ENCODE measurements around the gene KCND2. TPM values are rescaled to one million over a fixed set of nuclear protein-coding genes. Genes with fewer than 3 reads are reported as not detected.

Gene KCND2
- total RNA-seq, 4 donors from 2014 or later, result under 0.01 to 1.3 (median 0.59) TPM; not detected in 1

DNA sequence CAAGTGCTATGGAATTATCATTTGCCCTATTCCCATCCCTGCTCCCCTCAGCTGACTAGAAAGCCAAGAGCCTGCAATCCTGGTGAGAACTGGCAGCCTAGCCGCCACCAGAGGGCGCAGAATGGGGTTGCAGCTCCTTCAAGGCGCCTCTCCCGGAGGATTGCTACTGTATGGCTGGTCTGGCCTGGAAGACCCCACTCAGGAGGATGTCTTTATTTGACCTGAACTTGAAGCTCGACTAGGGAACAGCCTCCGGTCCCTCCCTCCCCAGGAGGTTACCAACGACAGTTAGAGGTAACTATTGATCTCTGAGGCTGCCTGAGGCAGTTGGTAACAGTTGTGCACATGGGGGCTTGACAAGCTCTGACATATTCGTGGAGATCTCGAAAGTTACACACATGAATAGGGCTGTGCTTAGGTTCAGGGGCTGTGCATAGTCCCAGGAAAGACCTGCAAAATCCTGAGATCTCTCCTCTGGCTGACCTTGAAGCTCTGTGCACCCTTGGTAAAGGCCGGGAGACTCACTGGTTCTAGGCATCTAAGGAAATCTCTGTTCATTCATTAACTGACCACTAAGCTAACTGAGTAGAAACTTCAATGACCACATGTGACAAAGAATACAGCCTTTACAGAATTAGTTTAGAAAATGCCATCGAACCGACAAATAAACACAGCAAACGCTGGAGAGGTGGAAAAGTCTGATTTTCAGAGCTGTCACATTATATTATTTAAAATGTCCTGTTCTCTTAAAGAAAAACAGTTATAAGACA lies 519.3 kb downstream of the KCND2 start:
- DNase-seq (ENCODE audit: low spot score in 2 of 2), result peak; percentile 28 to 70
- Histone ChIP-seq H3K4me1 (peaks cover 0 to 6% (median 0%) of the 10 kb centered on the region in 4 donors), H3K27ac (no peak overlapping the region)

DNA sequence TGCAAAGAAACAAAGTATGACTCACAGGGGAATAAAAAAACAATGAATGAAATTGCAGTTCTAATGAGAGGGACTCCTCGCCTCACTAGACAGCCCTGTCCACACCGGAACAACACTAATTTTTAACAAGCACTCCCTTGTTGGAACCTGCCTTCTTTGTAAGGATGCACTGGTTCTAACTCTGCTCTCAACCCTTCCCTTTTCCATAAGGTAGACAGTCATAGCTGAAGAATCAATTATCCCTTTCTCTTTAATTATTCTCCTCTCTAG lies 519.8 kb downstream of the KCND2 start:
- Histone ChIP-seq H3K9me3 (peaks cover 0 to 7% (median 0%) of the 10 kb centered on the region in 4 donors), H3K4me3 (no peak overlapping the region), H3K27me3 (no peaks in the 10 kb centered on the region), H3K27ac (no peak overlapping the region), H3K36me3 (no peaks in the 10 kb centered on the region), H3K4me1 (peaks cover 0 to 6% (median 0%) of the 10 kb centered on the region in 4 donors)
- no peak for DNase-seq (ENCODE audit: low spot score in 2 of 2)
- 87 to 88% methylated on average over 2 of the region's 2 CpGs for WGBS, 2 donors
- TF ChIP-seq, protein P1, sequence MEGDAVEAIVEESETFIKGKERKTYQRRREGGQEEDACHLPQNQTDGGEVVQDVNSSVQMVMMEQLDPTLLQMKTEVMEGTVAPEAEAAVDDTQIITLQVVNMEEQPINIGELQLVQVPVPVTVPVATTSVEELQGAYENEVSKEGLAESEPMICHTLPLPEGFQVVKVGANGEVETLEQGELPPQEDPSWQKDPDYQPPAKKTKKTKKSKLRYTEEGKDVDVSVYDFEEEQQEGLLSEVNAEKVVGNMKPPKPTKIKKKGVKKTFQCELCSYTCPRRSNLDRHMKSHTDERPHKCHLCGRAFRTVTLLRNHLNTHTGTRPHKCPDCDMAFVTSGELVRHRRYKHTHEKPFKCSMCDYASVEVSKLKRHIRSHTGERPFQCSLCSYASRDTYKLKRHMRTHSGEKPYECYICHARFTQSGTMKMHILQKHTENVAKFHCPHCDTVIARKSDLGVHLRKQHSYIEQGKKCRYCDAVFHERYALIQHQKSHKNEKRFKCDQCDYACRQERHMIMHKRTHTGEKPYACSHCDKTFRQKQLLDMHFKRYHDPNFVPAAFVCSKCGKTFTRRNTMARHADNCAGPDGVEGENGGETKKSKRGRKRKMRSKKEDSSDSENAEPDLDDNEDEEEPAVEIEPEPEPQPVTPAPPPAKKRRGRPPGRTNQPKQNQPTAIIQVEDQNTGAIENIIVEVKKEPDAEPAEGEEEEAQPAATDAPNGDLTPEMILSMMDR (IDR thresholded peaks at IDR 0.05), result no peak
- TF ChIP-seq EP300 (IDR thresholded peaks at IDR 0.05) (no peak), POLR2A (IDR thresholded peaks at IDR 0.05) (no peak)

More for the DNA sequence above, 519.3 kb downstream of the KCND2 start:
- no peaks in the 10 kb centered on the region for H3K27me3 ChIP-seq
- peaks cover 0 to 5% (median 0%) of the 10 kb centered on the region in 4 donors for H3K9me3 ChIP-seq
- TF ChIP-seq, protein P1 (IDR thresholded peaks at IDR 0.05), result peak; percentile 51 to 83 (median 66)
- TF ChIP-seq POLR2A (IDR thresholded peaks at IDR 0.05), result no peak
- TF ChIP-seq EP300 (IDR thresholded peaks at IDR 0.05), result no peak
- H3K36me3 ChIP-seq, result no peaks in the 10 kb centered on the region
- H3K4me3 ChIP-seq, result no peak overlapping the region
- WGBS, 2 donors, result 50 to 51% methylated on average over 13 of the region's 13 CpGs

DNA sequence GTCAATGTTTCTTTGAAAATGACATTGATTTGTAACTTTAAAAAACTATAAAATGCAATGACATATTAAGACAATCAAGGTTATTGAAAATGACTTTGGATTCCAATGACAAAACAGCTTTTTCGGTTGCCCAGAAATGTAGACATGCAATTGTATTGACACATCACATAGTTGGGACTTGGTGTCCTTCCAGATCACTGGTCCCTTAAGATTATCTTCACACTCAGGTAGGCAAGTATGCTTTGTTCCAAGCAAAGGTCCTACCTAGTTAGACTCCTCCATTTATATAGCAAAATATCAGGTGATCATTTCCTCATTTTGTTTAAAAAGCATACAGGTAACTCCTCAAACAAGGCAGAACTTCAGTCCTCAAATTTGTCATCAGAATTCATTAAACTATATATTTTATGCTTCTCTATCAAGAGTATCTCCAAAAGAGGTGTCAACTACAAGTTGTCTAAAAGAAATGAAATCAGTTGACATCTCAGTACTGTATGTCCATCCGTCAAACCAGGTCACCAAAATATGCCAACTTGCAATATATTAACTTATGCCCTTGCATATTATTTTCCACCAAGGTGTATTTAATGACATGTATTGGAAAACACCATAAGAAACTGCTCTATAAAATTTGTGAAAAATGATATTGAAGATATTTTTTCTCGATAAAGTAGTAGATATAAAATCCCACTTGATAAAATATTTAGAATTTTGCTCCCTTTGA lies 520.4 kb downstream of the KCND2 start:
- Histone ChIP-seq H3K9me3 (peaks cover 0 to 7% (median 0%) of the 10 kb centered on the region in 4 donors), H3K4me1 (peaks cover 0 to 6% (median 0%) of the 10 kb centered on the region in 4 donors), H3K27ac (no peak overlapping the region), H3K27me3 (no peaks in the 10 kb centered on the region), H3K36me3 (no peaks in the 10 kb centered on the region), H3K4me3 (no peak overlapping the region)
- no peak for DNase-seq (ENCODE audit: low spot score in 2 of 2)
- TF ChIP-seq, protein P1 (IDR thresholded peaks at IDR 0.05), result no peak
- TF ChIP-seq EP300 (IDR thresholded peaks at IDR 0.05) (no peak), POLR2A (IDR thresholded peaks at IDR 0.05) (no peak)
- 90 to 96% methylated on average over 3 of the region's 3 CpGs for WGBS, 2 donors

DNA sequence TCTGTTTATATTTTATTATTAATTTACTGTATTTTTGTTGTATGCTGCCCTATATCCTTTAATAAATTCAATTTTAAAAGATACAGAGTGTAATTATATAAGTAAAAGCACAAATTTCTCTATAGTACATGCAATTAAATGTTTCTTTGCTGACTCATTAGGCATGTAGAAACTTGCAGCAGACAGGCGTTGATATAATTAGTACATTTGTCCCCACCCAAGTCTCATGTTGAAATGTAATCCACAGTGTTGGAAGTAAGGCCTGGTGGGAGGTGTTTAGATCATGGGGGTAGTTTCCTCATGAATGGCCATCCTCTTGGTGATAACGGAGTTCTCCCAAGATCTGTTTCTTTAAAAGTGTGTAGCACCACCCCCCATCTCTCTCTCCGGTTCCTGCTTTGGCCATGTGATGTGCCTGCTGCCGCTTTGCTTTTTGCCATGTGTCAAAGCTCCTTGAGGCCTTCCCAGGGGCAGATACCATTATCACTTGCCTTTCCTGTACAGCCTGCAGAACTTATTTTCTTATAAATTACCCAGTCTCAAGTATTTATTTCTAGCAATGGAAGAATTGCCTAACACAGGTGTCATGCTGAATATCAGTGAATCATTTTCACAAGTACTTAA lies 521.2 kb downstream of the KCND2 start:
- no peak for TF ChIP-seq EP300 (IDR thresholded peaks at IDR 0.05)
- TF ChIP-seq POLR2A (IDR thresholded peaks at IDR 0.05), result no peak
- TF ChIP-seq, protein P1 (IDR thresholded peaks at IDR 0.05), result no peak
- Histone ChIP-seq H3K27me3 (no peaks in the 10 kb centered on the region), H3K36me3 (no peaks in the 10 kb centered on the region), H3K4me1 (peaks cover 0 to 6% (median 0%) of the 10 kb centered on the region in 4 donors), H3K9me3 (peaks cover 0 to 7% (median 0%) of the 10 kb centered on the region in 4 donors), H3K4me3 (no peak overlapping the region), H3K27ac (no peak overlapping the region)
- DNase-seq (ENCODE audit: low spot score in 2 of 2), result no peak
- WGBS, 2 donors, result 67% methylated on average over 4 of the region's 4 CpGs

Measured in tibial nerve (tissue), 4 donors.